NOMO-1 treated with dmso at 0.1 percent for 144 hours (cell line): Measurements from ENCODE around the gene SNX18.

Experiments used
- DNase-seq: peaks from one replicate; lab custom pipeline; 2025; ENCODE audit not compliant: unreplicated experiment; lab: John Stamatoyannopoulos, UW

Gene SNX18

GRCh38 chr5:54577937-54578653 lies 60.5 kb downstream of the SNX18 start:
- no peak for DNase-seq

GRCh38 chr5:54579591-54580295 lies 62.2 kb downstream of the SNX18 start:
- no peak for DNase-seq

- no peak for DNase-seq
These were observed 63.6 kb downstream of the SNX18 start for GRCh38 chr5:54580997-54581811.

GRCh38 chr5:54581831-54582548 lies 64.4 kb downstream of the SNX18 start:
- no peak for DNase-seq

GRCh38 chr5:54586336-54586735 lies 68.8 kb downstream of the SNX18 start:
- DNase-seq, result no peak

GRCh38 chr5:54589786-54590185 lies 72.2 kb downstream of the SNX18 start:
- no peak for DNase-seq

- DNase-seq, result peak; percentile 64
These were observed 73.3 kb downstream of the SNX18 start for GRCh38 chr5:54590824-54591223.

- DNase-seq, result no peak
These were observed 76.2 kb downstream of the SNX18 start for GRCh38 chr5:54593779-54594178.

GRCh38 chr5:54594181-54594580 lies 76.6 kb downstream of the SNX18 start:
- no peak for DNase-seq

- no peak for DNase-seq
These were observed 78.2 kb downstream of the SNX18 start for GRCh38 chr5:54595721-54596120.
